Stimulated activated CD8-positive, alpha-beta memory T cell treated with anti-CD3 and anti-CD28 coated beads, Interleukin-7, amount 100 ng/mL, for 1 hour (primary cell): Measurements from ENCODE around the gene MTURN.
"Not testable (repeated sequence)": the region's sequence is repeated elsewhere in the genome, so short reads cannot be mapped to it uniquely, and the experiment has no call there.

Source experiments
- DNase-seq, 2 donors: peaks; one replicate each; pipeline ENCODE4 v3.0.0-alpha.2; 2020; ENCODE audit warnings: low read depth in 2 of 2

Gene MTURN

GRCh38 chr7:30178748-30179436 is 44.1 kb downstream of the MTURN start:
- no peak for DNase-seq

- no peak for DNase-seq
These were observed 45.9 kb downstream of the MTURN start for GRCh38 chr7:30180718-30181117.

GRCh38 chr7:30181211-30181610 is 46.4 kb downstream of the MTURN start:
- no peak for DNase-seq

DNA sequence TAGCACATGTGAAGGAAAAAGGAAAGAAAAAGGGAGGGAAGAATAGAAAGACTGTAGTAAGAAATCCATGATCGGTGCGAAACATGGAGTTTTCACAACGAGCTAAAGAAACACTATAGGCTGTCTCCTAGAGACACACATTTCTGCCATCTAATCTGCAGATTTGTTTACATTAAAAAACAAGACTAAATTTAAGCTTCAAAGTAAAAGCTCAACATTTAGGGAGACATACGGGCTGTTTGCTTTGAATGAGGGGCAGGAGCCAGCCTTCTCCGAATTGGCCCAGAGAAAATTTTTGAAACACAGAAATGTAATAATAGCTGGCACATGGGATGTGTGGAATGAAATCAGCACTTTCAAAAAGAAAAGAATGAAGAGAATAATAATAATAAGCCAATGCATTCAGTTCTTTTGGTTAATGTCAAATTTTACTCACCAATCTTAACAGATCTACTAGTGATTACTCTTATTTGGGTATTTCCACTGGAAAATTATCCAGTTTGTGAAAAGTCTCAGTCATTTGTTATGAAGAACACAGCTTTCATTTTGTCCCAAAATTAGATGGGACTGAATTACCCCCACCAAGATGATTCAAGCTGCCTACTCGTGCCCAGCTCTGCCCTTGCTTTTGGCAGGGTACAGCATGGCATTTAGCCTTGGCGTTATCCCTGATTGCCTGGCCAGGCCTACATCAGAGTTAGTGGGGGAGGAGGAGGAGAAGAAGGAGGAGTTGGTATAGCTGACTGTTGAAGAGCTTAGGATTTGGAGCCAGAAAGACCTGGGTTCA is 47.1 kb downstream of the MTURN start:
- no peak for DNase-seq

DNA sequence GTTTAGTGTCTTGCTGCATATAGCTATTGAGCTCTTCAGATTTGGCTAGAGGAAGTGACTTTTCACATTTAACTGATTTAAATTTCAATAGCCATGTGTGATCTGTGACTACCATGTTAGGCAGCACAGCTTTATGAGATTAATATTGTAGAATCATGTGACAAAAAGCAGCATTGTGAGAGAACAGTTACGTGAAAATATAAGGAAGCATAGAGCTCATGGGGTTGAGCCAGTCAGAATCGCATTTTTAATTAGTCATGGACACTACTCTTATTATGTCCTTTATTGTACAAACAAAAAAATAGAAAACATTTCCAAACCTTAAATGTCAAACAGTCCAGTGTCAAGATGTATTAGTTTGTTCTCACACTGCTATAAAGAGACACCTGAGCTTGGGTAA is 48.0 kb downstream of the MTURN start:
- no peak for DNase-seq

DNA sequence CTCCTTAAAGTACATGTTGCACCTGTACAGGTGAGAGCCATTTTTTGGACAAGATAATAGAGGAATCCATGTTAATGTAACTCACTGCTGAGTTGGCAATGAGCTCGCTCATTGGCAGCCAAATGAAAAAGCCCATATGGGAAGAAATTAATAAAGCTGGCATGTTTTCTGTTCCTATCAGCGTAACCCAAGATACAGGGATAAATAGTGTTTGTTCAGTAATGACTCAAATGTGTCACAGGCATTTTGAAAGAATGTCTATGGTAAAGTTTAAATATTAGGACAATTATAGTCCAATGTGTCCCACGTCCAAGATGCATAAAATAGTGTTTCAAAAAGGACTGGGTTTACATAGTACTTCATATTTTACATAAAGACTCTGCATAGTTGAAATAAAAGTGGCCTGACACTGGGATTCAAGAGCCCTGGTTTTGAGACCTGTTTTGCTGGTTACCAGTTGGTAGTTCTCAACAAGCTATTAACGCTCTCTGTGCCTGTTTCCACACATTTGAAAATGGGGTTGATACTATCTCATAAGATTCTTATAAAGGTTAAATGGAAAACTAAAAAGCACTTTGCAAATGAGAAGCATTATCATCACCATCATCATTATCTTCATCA is 49.1 kb downstream of the MTURN start:
- DNase-seq: no peak

DNA sequence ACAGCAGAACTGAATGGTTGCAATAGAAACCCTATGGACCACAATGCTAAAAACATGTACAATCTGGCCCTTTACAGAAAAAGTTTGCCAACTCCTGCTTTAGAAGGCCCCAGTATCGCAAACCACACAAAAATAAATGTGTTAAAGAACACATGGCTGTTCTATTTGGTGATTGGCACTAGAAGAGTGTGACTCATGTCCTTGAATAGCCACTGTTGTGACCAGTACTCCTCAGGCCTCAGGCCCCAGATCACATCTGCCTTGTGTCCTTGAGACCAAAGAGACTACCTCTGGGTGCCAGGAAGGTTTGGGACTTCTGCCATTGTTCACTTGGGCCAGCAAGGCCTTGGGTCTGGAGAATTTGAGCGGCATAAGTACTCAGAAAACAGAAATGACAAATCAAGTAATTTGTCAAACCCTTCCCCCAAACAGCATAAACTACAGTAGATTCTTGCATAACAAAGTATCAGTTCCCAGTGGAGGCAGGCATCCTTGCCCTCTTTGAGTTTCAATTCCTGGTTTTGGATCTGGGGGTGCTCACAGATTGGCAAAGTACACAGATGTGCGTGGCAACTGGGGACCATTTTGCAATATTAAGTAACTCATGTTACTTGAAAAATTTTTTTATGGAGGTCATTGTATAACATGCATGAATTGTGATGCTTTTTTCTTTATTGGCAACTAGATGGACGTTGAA is 50.2 kb downstream of the MTURN start:
- DNase-seq: no peak

DNA sequence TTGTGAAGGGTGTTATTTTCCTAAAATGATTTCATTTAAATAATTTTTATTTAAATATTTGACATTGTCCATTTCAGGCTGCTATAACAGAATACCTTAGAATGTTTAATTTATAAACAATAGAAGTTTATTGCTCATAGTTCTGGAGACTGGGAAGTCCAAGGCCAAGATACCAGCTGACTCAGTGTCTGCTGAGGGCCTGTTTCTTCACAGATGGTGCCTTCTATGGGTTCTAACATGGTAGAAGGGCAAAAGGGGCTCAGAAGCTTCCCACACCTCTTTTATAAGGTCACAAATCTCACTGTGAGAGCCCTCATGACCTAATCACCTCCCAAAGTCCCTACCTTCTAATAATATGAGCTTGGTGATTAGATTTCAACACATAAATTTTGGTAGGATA is 50.7 kb downstream of the MTURN start:
- DNase-seq: no peak

DNA sequence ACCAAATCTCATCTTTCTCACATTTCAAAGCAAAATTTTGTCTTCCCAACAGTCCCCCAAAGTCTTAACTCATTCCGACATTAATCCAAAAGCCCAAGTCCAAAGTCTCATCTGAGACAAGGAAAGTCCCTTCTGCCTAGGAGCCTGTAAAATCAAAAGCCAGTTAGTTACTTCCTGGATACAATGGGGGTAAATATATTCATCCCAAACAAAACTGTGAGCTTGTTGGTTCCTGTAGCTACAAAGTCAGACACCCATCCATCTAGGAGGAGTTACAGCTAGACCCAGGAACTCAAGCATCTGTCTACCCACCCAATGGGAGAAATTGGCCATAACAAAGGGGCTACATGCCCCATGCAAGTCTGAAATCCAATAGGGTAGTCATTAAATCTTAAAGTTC is 51.9 kb downstream of the MTURN start:
- DNase-seq: no peak

DNA sequence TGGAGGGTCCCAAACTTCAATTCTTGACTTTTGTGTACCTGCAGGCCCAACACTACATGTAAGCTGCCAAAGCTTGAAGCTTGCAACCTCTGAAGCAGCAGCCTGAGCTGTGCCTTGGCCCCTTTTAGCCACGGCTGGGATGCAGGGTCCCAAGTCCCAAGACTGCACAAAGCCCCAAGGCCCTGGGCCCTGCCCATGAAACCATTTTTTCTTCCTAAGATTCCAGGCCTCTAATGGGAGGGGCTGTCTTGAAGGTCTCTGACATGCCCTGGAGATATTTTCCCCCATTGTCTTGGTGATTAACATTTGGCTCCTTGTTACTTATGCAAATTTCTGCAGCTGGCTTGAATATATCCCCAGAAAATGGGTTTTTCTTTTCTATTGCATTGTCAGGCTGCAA is 52.7 kb downstream of the MTURN start:
- DNase-seq: no peak

GRCh38 chr7:30188381-30188780 is 53.6 kb downstream of the MTURN start:
- DNase-seq: not testable (repeated sequence)

GRCh38 chr7:30188811-30189210 is 54.0 kb downstream of the MTURN start:
- no peak for DNase-seq

GRCh38 chr7:30191809-30192208 is 57.0 kb downstream of the MTURN start:
- DNase-seq: no peak

DNA sequence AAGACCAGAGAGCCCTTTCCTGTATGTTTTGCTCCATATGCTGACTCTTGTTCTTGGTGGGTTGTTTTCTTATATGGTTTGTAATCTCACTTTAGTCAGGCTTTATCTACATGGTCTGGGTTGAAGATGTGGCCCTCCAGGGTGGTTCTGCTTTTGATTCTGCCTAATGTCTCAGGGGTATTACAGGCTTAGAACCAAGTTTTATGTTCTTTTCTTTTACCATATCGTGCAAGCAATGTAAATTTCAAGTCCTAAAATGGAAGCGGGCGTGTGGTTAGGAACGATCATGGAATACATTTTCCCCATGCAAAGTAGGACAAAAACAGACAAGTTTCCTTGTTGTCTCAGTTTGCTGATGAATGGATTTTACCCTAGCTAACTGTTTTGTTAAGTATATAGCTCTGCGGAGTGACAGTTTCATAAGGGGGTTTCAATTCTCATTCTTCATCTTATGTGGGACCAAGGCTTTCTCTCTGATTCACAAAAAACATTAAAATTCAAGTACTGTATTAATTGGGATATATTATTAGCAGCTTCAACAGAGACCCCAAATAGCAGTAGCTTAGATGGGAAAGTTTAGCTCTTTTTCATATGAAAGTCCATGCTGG is 58.7 kb downstream of the MTURN start:
- DNase-seq: no peak

DNA sequence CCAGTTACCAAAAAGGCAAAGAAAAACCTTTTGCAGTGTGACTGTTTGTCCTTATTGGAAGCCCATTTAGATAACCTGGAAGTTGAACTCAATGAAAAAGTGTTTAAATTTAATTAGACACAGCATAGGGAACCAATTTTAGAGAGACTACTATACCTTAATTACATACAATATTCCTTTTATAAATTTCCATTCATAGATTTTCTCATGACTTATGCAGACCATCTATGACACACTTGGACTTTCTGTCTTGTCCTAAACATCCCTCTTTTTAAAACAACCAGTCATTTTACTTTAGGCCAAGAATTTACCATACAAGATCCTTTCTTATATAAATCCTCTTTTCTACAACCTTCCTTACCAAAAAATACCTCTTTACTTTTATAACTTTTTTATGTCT is 61.6 kb downstream of the MTURN start:
- no peak for DNase-seq

DNA sequence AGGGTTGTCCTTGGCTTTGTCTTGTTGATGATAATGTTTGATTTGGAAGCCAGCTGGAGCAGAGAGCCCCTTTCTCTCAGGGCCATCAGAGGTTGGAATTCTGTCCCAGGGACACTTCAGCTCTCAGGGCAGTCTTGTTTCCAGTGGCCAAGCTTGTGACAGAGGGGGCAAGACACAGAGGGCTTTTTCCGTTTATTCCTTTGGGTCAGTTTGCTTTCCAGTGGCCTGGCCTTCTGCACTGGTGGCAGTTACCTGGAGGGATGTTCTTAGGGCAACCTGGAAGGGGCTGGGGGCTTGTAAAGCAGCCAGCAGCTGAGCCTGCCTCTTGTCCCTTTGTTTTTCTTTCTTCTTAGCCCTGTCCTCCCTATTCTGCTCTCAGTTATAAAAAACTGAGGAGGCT is 62.7 kb downstream of the MTURN start:
- DNase-seq: no peak

DNA sequence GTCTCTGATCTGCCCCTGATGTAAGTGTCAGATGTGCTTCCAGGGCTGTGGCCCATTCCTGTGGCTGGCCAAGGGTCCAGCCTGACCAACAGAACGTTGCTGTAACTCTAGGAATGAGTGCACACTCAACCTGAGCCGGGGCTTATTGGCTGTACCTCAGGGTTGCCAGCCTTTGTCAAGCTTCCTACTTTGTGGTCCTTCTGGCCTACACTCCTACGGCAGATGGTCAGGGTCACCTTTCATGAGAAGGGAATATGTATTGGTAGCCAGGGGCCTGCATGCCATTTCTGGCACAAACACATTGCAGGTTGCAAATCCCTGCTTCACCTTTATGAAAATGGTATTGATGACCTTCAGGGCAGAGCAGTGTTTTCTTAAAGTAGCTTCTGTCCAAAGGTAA is 64.5 kb downstream of the MTURN start:
- DNase-seq: no peak

- DNase-seq: no peak
These were observed 65.8 kb downstream of the MTURN start for GRCh38 chr7:30200591-30200990.

DNA sequence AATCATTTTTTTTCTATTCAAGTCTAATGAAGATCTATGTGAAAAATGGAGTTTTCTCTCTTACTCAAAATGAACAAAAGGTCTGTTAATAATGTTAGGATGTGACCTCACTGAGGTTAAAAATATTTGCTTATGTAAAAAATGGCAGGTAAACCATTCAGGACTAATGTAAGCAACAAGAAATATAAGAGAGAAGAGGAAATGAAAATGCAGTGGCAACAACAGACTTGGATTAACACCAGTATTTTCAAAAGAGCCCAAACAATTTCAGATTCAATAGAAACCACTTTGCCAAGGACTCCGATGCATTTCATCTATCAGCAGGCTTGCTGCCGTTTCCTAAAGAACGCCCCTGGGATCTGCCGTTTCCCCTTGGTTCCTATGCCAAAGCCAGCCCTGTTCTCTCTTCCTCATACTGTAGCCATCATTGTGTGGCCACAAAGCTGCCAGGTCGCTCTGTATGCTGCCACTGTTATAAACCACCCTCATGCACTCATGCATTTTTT is 66.4 kb downstream of the MTURN start:
- no peak for DNase-seq

DNA sequence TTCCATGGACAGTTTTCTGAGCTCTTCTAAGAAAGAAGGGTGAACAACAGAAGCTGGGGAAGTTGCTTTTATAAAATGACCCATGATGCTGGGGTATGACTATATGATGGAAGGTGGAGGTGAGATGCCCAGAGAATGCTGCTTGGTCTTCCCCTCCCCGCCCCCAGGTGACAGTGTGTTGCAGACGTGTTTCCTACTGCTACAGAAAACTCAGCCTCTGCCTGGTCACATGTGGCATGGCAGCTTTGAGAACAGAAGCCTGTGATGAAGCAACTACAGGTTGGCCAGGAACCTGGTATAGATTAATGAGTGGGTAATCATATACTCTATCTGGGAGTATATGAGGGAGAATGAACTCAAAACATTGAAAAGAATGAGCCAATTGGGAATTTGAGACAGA is 67.1 kb downstream of the MTURN start:
- DNase-seq: no peak

- no peak for DNase-seq
These were observed 67.9 kb downstream of the MTURN start for GRCh38 chr7:30202671-30203070.

- DNase-seq: no peak
These were observed 71.7 kb downstream of the MTURN start for GRCh38 chr7:30206491-30206890.
